COLO829 (cell line): ENCODE data around the gene MYLIP.

Source experiments
- DNase-seq: peaks from one replicate; pipeline ENCODE4 v3.0.0; 2012; ENCODE audit warnings: low spot score

Gene MYLIP

GRCh38 chr6:16141514-16141913 is 12.6 kb downstream of the MYLIP start:
- DNase-seq = no peak

GRCh38 chr6:16145038-16145437 is 16.2 kb downstream of the MYLIP start:
- DNase-seq = no peak

GRCh38 chr6:16146028-16146427 is 17.1 kb downstream of the MYLIP start:
- DNase-seq = no peak

- no peak for DNase-seq
Observed at GRCh38 chr6:16146527-16146955, 17.7 kb downstream of the MYLIP start.

- DNase-seq = no peak
Observed at GRCh38 chr6:16148498-16148897, 19.6 kb downstream of the MYLIP start.

GRCh38 chr6:16149305-16149704 is 20.4 kb downstream of the MYLIP start:
- no peak for DNase-seq

- no peak for DNase-seq
Observed at GRCh38 chr6:16150098-16150497, 21.2 kb downstream of the MYLIP start.

GRCh38 chr6:16153211-16153820 is 24.4 kb downstream of the MYLIP start:
- peak; percentile 91 for DNase-seq

- no peak for DNase-seq
Observed at GRCh38 chr6:16154904-16155303, 26.0 kb downstream of the MYLIP start.

GRCh38 chr6:16157492-16157891 is 28.6 kb downstream of the MYLIP start:
- no peak for DNase-seq

GRCh38 chr6:16157909-16158308 is 29.0 kb downstream of the MYLIP start:
- DNase-seq = no peak

- peak; percentile 92 for DNase-seq
Observed at GRCh38 chr6:16158943-16159557, 30.2 kb downstream of the MYLIP start.

- DNase-seq = no peak
Observed at GRCh38 chr6:16160794-16161193, 31.9 kb downstream of the MYLIP start.

GRCh38 chr6:16162003-16162402 is 33.1 kb downstream of the MYLIP start:
- no peak for DNase-seq

- DNase-seq = no peak
Observed at GRCh38 chr6:16163066-16163465, 34.2 kb downstream of the MYLIP start.

- DNase-seq = peak; percentile 63
Observed at GRCh38 chr6:16163535-16164300, 34.8 kb downstream of the MYLIP start.

- no peak for DNase-seq
Observed at GRCh38 chr6:16165641-16166040, 36.8 kb downstream of the MYLIP start.

GRCh38 chr6:16166871-16167608 is 38.2 kb downstream of the MYLIP start:
- no peak for DNase-seq

GRCh38 chr6:16168121-16168520 is 39.2 kb downstream of the MYLIP start:
- DNase-seq = no peak

- no peak for DNase-seq
Observed at GRCh38 chr6:16168858-16169257, 40.0 kb downstream of the MYLIP start.

GRCh38 chr6:16171400-16171799 is 42.5 kb downstream of the MYLIP start:
- DNase-seq = no peak

- DNase-seq = no peak
Observed at GRCh38 chr6:16173167-16173940, 44.5 kb downstream of the MYLIP start.
